ENCODE data around the gene C1orf232.

The C1orf232 gene

GRCh38 chr1:26168410-26169197, at the start of gene C1orf232:
Gene C1orf232, minus strand, starts transcription at chr1:26168963. Its CDS starts 464 bp downstream, at chr1:26168499.
- no peak for DNase-seq (ENCODE audit: low spot score)

DNA sequence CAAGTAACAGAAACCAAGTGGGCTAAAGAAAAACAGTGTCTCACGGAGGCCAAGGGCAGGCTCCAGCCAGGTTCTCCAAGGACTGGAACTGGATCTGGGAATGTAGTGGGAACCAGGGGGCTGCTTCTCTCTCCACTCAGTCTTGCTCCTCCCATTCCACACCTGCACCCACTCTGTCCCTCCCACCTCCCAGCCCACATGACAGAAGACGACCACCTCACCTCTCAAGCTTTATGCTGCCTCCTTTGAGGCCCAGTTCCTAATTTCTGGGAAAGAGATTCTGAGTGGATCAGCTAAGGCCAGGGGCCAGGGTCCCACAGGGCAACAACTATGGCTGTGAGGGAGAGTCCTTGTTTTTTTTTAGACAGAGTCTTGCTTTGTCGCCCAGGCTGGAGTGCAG, 46.5 kb upstream of the C1orf232 start:
- DNase-seq (ENCODE audit: low spot score): no peak

DNA sequence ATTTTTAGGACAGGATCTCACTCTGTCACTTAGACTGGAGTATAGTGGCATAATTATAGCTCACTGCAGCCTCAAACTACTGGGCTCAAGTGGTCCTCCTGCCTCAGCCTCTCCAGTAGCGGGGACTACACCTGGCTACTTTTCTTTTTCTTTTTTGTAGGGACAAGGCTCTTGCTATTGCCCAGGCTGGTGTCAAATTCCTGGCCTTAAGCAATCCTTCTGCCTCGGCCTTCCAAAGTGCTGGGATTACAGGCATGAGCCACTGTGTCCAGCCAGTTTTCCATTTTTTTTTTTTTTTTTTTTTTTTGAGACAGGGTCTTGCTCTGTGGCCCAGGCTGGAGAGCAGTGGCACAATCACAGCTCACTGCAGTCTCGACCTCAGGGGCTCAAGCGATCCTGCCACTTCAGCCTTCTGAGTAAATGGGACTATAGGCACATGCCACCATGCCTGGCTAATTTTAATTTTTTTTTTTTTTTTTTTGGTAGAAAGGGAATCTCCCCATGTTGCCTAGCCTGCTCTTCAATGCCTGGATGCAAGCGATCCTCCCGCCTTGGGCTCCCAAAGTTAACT, 44.7 kb upstream of the C1orf232 start:
- DNase-seq (ENCODE audit: low spot score): no peak

GRCh38 chr1:26212726-26213125, 44.0 kb upstream of the C1orf232 start:
- DNase-seq (ENCODE audit: low spot score): no peak

DNA sequence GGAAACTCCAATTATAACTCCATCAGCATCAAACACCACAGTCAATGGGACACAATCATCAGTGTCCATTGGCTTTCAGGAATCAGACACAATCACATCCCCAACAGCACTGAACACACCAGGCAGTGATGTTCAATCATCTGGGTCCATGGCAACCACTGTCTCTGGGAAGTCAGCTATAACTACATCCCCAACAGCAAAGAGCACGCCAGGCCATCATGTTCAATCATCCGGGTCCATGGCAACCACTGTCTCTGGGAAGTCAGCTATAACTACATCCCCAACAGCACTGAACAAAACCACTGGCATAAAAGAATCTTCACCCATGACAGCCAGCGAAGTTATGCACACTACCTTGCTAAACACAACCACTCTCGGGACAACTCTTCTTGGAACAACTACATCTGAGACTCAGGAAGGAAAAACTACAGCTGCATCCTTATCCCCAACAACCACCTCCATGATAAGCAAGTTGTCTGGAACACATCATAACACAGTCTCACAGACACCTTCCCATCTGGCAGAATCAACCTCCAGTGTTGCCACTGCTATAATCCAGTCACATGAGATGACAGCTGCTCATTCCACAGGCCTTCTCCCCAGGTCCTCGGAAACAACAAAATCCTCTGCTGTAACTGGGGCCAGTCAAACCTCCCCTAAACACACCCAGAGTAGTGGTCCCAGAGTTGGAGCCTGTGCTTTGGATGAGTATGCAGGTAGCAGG, 41.5 kb upstream of the C1orf232 start:
- no peak for DNase-seq (ENCODE audit: low spot score)

GRCh38 chr1:26203642-26204318, 35.0 kb upstream of the C1orf232 start:
- no peak for DNase-seq (ENCODE audit: low spot score)

DNA sequence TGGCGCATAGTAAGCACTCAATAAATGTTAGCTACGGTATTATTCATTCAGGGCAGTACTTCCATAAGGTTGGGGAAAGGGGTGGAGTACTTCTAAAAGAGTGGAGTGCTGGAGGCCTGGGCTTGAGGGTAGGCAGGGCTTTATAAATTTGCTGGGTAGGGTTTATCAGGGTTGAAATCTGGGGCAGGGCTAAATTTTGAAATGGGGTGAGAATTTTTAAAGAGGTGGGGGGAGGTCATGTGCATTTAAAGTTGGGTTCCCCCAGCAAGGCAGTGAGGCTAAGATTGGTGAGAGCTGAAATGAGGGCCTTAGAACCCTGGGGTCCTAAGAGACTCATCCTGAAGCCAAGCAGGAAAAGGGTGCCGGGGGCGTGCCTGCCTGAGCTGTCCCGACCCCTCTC, 31.6 kb upstream of the C1orf232 start:
- DNase-seq (ENCODE audit: low spot score): no peak

GRCh38 chr1:26197813-26198212, 29.1 kb upstream of the C1orf232 start:
- no peak for DNase-seq (ENCODE audit: low spot score)

GRCh38 chr1:26197301-26197700, 28.5 kb upstream of the C1orf232 start:
- no peak for DNase-seq (ENCODE audit: low spot score)

- no peak for DNase-seq (ENCODE audit: low spot score)
These were observed 27.0 kb upstream of the C1orf232 start for GRCh38 chr1:26195805-26196204.

DNA sequence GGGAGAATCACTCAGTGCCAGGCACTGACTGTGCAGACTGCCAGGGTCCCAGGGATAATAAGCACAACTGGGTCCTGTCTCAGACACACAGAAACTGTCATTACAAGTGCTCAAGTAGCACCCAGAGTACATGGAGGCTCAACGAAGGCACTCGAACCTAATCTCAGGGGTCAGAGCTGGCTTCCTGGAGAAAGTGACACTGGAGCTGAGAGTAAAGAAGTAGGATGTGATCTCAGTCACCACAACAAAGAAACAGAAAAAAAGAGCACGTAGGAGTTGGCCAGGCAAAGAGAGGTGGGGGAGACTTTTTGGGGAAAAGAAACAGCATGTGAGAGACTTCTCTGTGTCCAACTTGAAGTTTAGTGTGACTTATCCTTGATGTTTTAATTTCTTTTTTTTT, 23.0 kb upstream of the C1orf232 start:
- DNase-seq (ENCODE audit: low spot score): no peak

DNA sequence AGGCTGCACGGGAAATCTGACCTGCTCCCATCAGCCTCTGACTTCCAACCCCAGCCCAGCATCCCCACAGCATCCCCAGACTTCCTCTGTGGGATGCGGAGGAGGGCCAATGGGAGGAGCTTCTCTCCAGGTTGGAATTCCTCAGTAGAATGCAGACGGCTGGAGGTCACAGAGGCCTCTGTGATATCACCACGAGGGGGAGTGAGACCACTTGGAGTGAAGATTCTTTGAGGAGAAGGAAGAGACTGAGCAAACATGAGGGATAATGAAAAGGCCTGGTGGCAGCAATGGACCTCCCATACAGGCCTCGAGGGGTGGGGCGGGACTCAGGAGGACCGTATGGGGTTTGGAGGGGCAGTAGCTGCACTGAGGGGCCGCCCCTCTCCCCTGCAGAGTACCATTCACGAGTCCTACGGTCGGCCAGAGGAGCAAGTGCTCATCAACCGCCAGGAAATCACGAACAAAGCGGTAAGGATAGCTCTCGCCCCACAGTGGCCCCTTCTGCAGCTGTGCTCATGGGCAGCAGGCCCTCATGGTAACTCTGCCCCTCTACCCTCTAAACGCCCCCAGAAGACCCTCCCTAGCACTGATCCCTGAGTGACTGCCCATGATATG, 21.7 kb upstream of the C1orf232 start, which contains the start of gene CATSPER4:
TSS of gene CATSPER4 (plus strand) at position 230 of the 615 bp plus-strand sequence. CDS start at position 256, 26 bp downstream.
- DNase-seq (ENCODE audit: low spot score): no peak

DNA sequence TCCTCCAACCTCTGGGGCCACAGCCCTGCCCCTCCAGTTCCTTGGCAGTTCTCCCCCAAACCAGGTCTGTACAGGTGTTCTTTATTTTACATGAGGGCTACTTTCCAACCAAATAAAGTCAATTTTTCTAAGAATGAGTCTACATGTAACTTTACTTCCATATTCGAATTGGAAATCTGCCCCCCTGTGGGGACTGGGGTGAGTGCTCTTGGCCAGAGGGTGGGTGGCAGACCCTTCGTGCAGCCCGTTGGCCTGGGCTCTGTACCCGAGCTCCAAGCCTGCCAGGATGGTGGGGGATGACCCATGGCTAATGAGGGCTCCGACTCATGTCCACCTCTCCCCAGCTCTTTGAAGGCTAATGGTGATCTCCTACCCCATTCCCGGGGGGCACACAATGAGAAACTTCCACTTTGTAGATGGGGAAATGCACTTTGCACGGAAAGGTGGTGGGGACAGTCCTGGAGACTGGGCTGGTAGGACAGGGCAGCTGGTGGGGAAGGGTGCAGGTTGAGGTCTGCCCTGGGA, 21.1 kb upstream of the C1orf232 start:
- no peak for DNase-seq (ENCODE audit: low spot score)

DNA sequence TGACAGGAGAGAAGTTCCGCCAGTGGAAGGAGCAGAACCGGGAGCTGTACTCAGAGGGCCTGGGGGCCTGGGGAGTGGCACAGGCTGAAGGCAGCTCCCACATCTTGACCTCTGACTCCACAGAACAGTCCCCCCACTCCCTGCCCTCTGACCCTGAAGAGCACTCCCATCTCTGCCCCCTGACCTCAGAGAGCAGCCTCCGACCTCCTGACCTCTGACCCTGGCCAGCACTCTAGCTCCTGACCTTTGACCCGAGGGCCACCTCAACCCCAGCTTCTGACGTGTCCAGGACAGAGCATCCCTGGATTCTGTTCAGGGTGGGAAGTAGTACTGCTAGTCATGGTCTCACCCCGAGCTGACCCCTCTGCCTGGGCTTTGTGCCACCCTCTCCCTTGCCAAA, 20.6 kb upstream of the C1orf232 start:
- DNase-seq (ENCODE audit: low spot score): no peak

DNA sequence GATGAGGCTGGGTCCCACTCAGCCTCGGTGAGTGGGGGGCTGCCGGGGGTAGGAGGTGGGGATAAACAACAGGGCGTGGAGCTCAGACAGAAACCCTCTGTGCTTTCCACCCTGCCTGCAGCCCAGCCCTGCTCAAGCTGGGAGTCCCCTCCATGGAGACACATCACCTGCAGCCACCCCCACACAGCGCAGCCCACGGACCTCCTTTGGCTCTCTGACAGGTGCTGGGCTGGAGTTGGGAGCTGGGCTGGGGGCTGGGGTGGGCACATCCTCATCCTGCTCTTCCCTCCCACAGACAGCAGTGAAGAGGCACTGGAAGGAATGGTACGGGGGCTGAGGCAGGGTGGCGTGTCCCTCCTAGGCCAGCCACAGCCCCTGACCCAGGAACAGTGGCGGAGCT, 19.7 kb upstream of the C1orf232 start:
- DNase-seq (ENCODE audit: low spot score): no peak

DNA sequence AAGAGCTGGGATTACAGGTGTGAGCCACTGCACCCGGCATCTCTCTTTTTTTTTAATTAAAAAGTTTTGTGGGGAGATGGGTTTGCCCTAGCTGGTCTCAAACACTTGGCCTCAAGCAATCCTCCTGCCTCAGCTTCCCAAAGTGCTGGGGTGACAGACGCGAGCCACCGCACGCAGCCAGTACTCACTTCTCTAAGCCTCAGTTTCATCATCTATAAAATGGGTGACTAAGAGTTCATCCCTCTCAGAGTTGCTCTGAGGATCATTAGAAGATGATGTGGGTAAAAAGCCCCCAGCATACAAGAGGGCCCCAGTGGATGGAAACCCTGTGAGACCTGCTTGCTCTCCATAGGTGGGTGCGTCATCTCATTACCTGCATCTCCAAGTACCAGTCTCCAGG, 19.1 kb upstream of the C1orf232 start:
- DNase-seq (ENCODE audit: low spot score): no peak

DNA sequence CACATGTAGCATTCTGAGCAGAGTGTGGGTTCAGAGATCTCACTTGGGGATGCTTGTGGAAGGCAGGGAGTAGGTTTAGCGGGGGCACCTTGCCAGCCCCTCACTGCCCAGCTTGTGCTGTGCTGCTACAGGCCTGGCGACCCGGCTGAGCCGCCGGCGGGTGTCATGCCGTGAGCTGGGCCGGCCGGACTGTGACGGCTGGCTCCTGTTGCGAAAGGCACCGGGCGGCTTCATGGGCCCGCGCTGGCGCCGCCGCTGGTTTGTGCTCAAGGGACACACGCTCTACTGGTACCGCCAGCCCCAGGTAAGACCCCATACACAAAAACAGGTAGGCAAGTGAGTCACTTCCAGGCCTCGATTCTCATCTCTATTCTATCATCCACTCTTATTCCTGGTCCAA, 16.1 kb upstream of the C1orf232 start:
- no peak for DNase-seq (ENCODE audit: low spot score)

- no peak for DNase-seq (ENCODE audit: low spot score)
These were observed 15.3 kb upstream of the C1orf232 start for GRCh38 chr1:26184086-26184485.

- no peak for DNase-seq (ENCODE audit: low spot score)
These were observed 13.6 kb upstream of the C1orf232 start for GRCh38 chr1:26182383-26182696.

GRCh38 chr1:26181586-26182382, 13.0 kb upstream of the C1orf232 start:
- DNase-seq (ENCODE audit: low spot score): no peak

DNA sequence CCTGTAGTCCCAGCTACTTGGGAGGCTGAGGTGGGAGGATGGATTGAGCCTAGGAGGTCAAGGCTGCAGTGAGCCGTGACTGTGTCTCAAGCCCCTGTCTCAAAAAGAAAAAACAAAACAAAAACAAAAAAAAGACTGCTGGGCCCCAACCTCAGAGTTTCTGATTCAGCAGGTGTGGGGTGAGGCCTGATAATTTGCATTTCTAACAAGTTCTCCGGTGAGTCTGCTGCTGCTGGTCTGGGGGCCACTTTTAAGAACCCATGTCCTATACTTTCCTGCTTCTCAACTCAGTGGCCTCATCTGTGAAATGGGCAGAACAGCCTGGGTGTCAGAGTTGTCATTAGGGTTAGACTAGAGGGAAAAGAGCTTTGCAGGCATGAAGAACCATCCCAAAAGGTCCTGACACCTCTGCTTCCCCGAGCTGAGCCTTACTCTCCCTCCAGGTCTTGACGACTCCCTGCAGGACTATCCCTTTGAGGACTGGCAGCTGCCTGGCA, 11.3 kb upstream of the C1orf232 start:
- no peak for DNase-seq (ENCODE audit: low spot score)

Measured in globus pallidus (tissue), 1 donor.